K562 (cell line): Measurements from ENCODE around the gene TRIM14. TPM values are rescaled to one million over a fixed set of nuclear protein-coding genes. Genes with fewer than 3 reads are reported as not detected.

Experiments used
- CEBPG ChIP-seq, 3 experiments: fragments of 200-800 bp in 1 of 3; sonication (Bioruptor generic) in 1 of 3; sonication (generic) in 1 of 3; formaldehyde crosslinking in 1 of 3; IDR thresholded peaks in 2 of 3; conservative IDR thresholded peaks in 1 of 3; 2 replicates each; pipeline versions ENCODE4 v1.6.1 to v1.8.0; 2016 to 2022; ENCODE audit warnings: missing compliant biosample characterization in 2 of 3, missing genetic modification characterization in 2 of 3, mild to moderate bottlenecking in 1 of 3, missing genetic modification reagents in 1 of 3
- FOXJ2 ChIP-seq: fragments of 200-800 bp; sonication (Bioruptor generic); IDR thresholded peaks from 2 replicates; pipeline ENCODE4 v1.6.1; 2016; ENCODE audit warnings: missing genetic modification characterization, missing compliant biosample characterization
- HNRNPK ChIP-seq: fragments of 200-400 bp; formaldehyde crosslinking; IDR thresholded peaks from one replicate; pipeline ENCODE4 v1.6.1; 2018; ENCODE audit warnings: mild to moderate bottlenecking, low read depth, low read length; ENCODE audit not compliant: poor library complexity, severe bottlenecking
- MEIS2 ChIP-seq: fragments of 450-650 bp; IDR thresholded peaks from 2 replicates; pipeline ENCODE4 v1.6.1; 2014; ENCODE audit warnings: mild to moderate bottlenecking; ENCODE audit not compliant: partially characterized antibody
- MTA3 ChIP-seq: fragments of 450-650 bp; formaldehyde crosslinking; IDR thresholded peaks from 2 replicates; pipeline ENCODE4 v1.6.1; 2017; ENCODE audit warnings: mild to moderate bottlenecking, borderline replicate concordance
- NBN ChIP-seq: fragments of 450-650 bp; IDR thresholded peaks from 2 replicates; pipeline ENCODE4 v1.6.1; 2016; ENCODE audit warnings: low read depth, mild to moderate bottlenecking
- NFE2L1 ChIP-seq: fragments of 450-650 bp; IDR thresholded peaks from 2 replicates; pipeline ENCODE4 v1.6.1; 2016; ENCODE audit warnings: missing genetic modification characterization, low read depth, mild to moderate bottlenecking, missing compliant biosample characterization, moderate library complexity, borderline replicate concordance
- REST ChIP-seq, 2 experiments: fragments of 450-650 bp; formaldehyde crosslinking in 1 of 2; IDR thresholded peaks; 2 replicates each; pipeline versions ENCODE4 v1.4.0 to v1.6.1; 2014 to 2020; ENCODE audit warnings: mild to moderate bottlenecking in 2 of 2, borderline replicate concordance in 1 of 2, low read depth in 1 of 2
- SMAD3 ChIP-seq: fragments of 450-650 bp; formaldehyde crosslinking; conservative IDR thresholded peaks from 2 replicates; pipeline ENCODE4 v1.4.0; 2020; ENCODE audit warnings: mild to moderate bottlenecking
- YY1 ChIP-seq, 3 experiments: IDR thresholded peaks; 2 replicates each; pipeline ENCODE4 v1.6.1; 2011; ENCODE audit warnings: low read length in 2 of 3, mild to moderate bottlenecking in 2 of 3, moderate library complexity in 2 of 3, borderline replicate concordance in 1 of 3, control low read depth in 1 of 3, low read depth in 1 of 3; ENCODE audit not compliant: insufficient read depth in 3 of 3, insufficient replicate concordance in 2 of 3, control insufficient read depth in 1 of 3, insufficient read length in 1 of 3; ENCODE audit errors: extremely low read depth in 1 of 3
- ZBTB8A ChIP-seq: fragments of 450-650 bp; IDR thresholded peaks from 2 replicates; pipeline ENCODE4 v1.6.1; 2018; ENCODE audit warnings: mild to moderate bottlenecking, moderate library complexity; ENCODE audit not compliant: partially characterized antibody
- ZNF212 ChIP-seq: fragments of 450-650 bp; formaldehyde crosslinking; IDR thresholded peaks from 2 replicates; pipeline ENCODE4 v1.4.0; 2020; ENCODE audit warnings: mild to moderate bottlenecking
- polyA plus RNA-seq, 8 experiments: library from polyadenylated mRNA; depleted of rRNA in 4 of 8; stranded (reverse) in 5 of 8; unstranded in 3 of 8; fragments of >200 nt; fragmentation: Nextera tagmentation in 2 of 8; fragmentation: Illumina TruSeq in 1 of 8; extraction: Ambion mirVana in 2 of 8; extraction: Trizol in 1 of 8; gene quantifications; 2 replicates each; pipeline versions ENCODE4 v1.2.1 to v1.2.3, GENCODE V29; 2011 to 2014; ENCODE audit warnings: inconsistent platforms in 1 of 8, missing spikeins in 1 of 8
- total RNA-seq, 7 experiments: library from RNA; depleted of rRNA in 6 of 7; stranded (reverse); fragments of >200 nt in 6 of 7; fragmentation: Illumina TruSeq in 2 of 7; extraction: Trizol in 2 of 7; gene quantifications; 2 replicates each; pipeline versions ENCODE4 v1.2.1 to v1.2.3, GENCODE V29; 2011 to 2021; ENCODE audit warnings: low replicate concordance in 1 of 7
- TF ChIP-seq, protein P1 (sequence below): sonication (generic); IDR thresholded peaks from 2 replicates; pipeline ENCODE4 v1.6.1; 2016
- TF ChIP-seq, protein P2 (sequence below), 2 experiments: fragments of 450-650 bp in 1 of 2; IDR thresholded peaks; 2 replicates each; pipeline ENCODE4 v1.6.1; 2011 to 2017; ENCODE audit warnings: low read depth in 2 of 2, antibody characterized with exemption in 1 of 2, borderline replicate concordance in 1 of 2, low read length in 1 of 2, mild to moderate bottlenecking in 1 of 2, mixed read lengths in 1 of 2; ENCODE audit not compliant: control insufficient read depth in 1 of 2

Gene TRIM14
- total and polyA plus RNA-seq, 9 of the 15 experiments (the other 6 are each of a cell fraction or from before 2014, with no cell fraction given): 7.6 to 41.0 (median 17.9) TPM

GRCh38 chr9:98159790-98160189, 40.8 kb upstream of the TRIM14 start (continued):
- TF ChIP-seq FOXJ2 (tag) (no peak), REST (IDR thresholded peaks at IDR 0.05; ENCODE audit: borderline replicate concordance) (no peak), REST (CRISPR knock-in tag; IDR thresholded peaks at IDR 0.05; ENCODE audit: low read depth) (no peak), NFE2L1 (tag) (no peak), MTA3 (no peak), MEIS2 (no peak), ZBTB8A (no peak), SMAD3 (CRISPR knock-in tag) (no peak), HNRNPK (no peak), NBN (no peak), CEBPG (CRISPR knock-in tag; IDR thresholded peaks at IDR 0.05) (0 out of 2 replicates have a peak, but pooled peaks have one; percentile 17), CEBPG (tag; conservative IDR thresholded peaks at IDR 0.05 in 1 of 2, IDR thresholded peaks at IDR 0.05 in 1 of 2) (no peak), YY1 (IDR thresholded peaks at IDR 0.05; ENCODE audit: borderline replicate concordance in 1 of 3, control insufficient read depth in 1 of 3, extremely low read depth in 1 of 3, insufficient read depth in 3 of 3, insufficient read length in 1 of 3, insufficient replicate concordance in 2 of 3, low read depth in 1 of 3, low read length in 2 of 3) (no peak), ZNF212 (no peak)
- TF ChIP-seq, protein P1, sequence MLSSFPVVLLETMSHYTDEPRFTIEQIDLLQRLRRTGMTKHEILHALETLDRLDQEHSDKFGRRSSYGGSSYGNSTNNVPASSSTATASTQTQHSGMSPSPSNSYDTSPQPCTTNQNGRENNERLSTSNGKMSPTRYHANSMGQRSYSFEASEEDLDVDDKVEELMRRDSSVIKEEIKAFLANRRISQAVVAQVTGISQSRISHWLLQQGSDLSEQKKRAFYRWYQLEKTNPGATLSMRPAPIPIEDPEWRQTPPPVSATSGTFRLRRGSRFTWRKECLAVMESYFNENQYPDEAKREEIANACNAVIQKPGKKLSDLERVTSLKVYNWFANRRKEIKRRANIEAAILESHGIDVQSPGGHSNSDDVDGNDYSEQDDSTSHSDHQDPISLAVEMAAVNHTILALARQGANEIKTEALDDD: peak; percentile 30; the same call in 1 of the 2 replicates
- TF ChIP-seq, protein P2, sequence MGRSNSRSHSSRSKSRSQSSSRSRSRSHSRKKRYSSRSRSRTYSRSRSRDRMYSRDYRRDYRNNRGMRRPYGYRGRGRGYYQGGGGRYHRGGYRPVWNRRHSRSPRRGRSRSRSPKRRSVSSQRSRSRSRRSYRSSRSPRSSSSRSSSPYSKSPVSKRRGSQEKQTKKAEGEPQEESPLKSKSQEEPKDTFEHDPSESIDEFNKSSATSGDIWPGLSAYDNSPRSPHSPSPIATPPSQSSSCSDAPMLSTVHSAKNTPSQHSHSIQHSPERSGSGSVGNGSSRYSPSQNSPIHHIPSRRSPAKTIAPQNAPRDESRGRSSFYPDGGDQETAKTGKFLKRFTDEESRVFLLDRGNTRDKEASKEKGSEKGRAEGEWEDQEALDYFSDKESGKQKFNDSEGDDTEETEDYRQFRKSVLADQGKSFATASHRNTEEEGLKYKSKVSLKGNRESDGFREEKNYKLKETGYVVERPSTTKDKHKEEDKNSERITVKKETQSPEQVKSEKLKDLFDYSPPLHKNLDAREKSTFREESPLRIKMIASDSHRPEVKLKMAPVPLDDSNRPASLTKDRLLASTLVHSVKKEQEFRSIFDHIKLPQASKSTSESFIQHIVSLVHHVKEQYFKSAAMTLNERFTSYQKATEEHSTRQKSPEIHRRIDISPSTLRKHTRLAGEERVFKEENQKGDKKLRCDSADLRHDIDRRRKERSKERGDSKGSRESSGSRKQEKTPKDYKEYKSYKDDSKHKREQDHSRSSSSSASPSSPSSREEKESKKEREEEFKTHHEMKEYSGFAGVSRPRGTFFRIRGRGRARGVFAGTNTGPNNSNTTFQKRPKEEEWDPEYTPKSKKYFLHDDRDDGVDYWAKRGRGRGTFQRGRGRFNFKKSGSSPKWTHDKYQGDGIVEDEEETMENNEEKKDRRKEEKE (IDR thresholded peaks at IDR 0.05; ENCODE audit: borderline replicate concordance in 1 of 2, control insufficient read depth in 1 of 2, low read depth in 2 of 2, low read length in 1 of 2): no peak
